IMR-90 (cell line): ENCODE measurements around the gene INPP5E. TPM values are rescaled to one million over a fixed set of nuclear protein-coding genes. Genes with fewer than 3 reads are reported as not detected.

ENCODE experiments used
- ATAC-seq: fragments of 200-7000 bp; cut with Tn5 transposase; 2 replicates; pipeline ENCODE4 v1.9.1; 2020; ENCODE audit warnings: low read depth, mild to moderate bottlenecking, moderate library complexity
- BruUV-seq: library from RNA; stranded (reverse); fragments of 400-500 nt; replicated peaks from 2 replicates; lab custom pipeline; 2021; lab: Mats Ljungman, UMichigan
- CTCF ChIA-PET: fragments of 300-600 bp; formaldehyde crosslinking; extraction: SDS; loops from one replicate; lab custom pipeline; 2021; ENCODE audit warnings: antibody characterized with exemption; lab: Yijun Ruan, JAX
- POLR2A ChIA-PET: fragments of 300-600 bp; sonication (Branson Sonifier 250); formaldehyde crosslinking; loops from one replicate; lab custom pipeline; 2022; ENCODE audit warnings: antibody characterized with exemption; ENCODE audit not compliant: unreplicated experiment; lab: Charles Lee
- DNase-seq: peaks from one replicate; pipeline ENCODE4 v3.0.0; 2013
- H2AFZ ChIP-seq: replicated peaks from 2 replicates; pipeline ENCODE3; 2013; ENCODE audit warnings: low read length, mild to moderate bottlenecking; ENCODE audit not compliant: poor library complexity
- H2AK5ac ChIP-seq: 2 replicates; pipeline ENCODE4 v1.6.1; 2013; ENCODE audit warnings: low read depth, low read length, inconsistent platforms
- H2AK9ac ChIP-seq: replicated peaks from 2 replicates; pipeline ENCODE3; 2013; ENCODE audit warnings: mild to moderate bottlenecking, low read depth, low read length, moderate library complexity; ENCODE audit not compliant: poor library complexity
- H2BK120ac ChIP-seq: 2 replicates; pipeline ENCODE4 v1.6.1; 2013; ENCODE audit warnings: low read depth, low read length, inconsistent platforms
- H2BK15ac ChIP-seq: 3 replicates; pipeline ENCODE4 v1.6.1; 2013; ENCODE audit warnings: low read depth, low read length, inconsistent platforms
- H2BK20ac ChIP-seq: 2 replicates; pipeline ENCODE4 v1.6.1; 2013; ENCODE audit warnings: low read depth, mild to moderate bottlenecking, inconsistent platforms, low read length, moderate library complexity
- H2BK5ac ChIP-seq: 2 replicates; pipeline ENCODE4 v1.6.1; 2013; ENCODE audit warnings: mild to moderate bottlenecking, low read depth, low read length, inconsistent platforms; ENCODE audit not compliant: poor library complexity, severe bottlenecking
- H3K14ac ChIP-seq: replicated peaks from 2 replicates; pipeline ENCODE4 v1.6.1; 2013; ENCODE audit warnings: low read depth, low read length, inconsistent platforms
- H3K18ac ChIP-seq: 2 replicates; pipeline ENCODE4 v1.6.1; 2013; ENCODE audit warnings: low read depth, low read length, control low read depth
- H3K23ac ChIP-seq: 2 replicates; pipeline ENCODE4 v1.6.1; 2013; ENCODE audit warnings: low read depth, low read length, inconsistent platforms
- H3K27ac ChIP-seq: 2 replicates; pipeline ENCODE4 v1.5.1; 2013; ENCODE audit warnings: mild to moderate bottlenecking, control low read depth, low read length; ENCODE audit not compliant: insufficient read depth
- H3K27me3 ChIP-seq: 2 replicates; pipeline ENCODE4 v1.6.1; 2013; ENCODE audit warnings: low read length; ENCODE audit not compliant: control insufficient read depth, insufficient read depth
- H3K36me3 ChIP-seq: 2 replicates; pipeline ENCODE4 v1.6.1; 2013; ENCODE audit warnings: low read length, mixed read lengths; ENCODE audit not compliant: control insufficient read depth, insufficient read depth
- H3K4ac ChIP-seq: 2 replicates; pipeline ENCODE4 v1.6.1; 2013; ENCODE audit warnings: low read depth, low read length, inconsistent platforms
- H3K4me1 ChIP-seq: 2 replicates; pipeline ENCODE4 v1.6.1; 2013; ENCODE audit warnings: low read length, mixed read lengths; ENCODE audit not compliant: control insufficient read depth, insufficient read depth
- H3K4me2 ChIP-seq: 2 replicates; pipeline ENCODE4 v1.6.1; 2013; ENCODE audit warnings: low read depth, mild to moderate bottlenecking, control low read depth, low read length, moderate library complexity
- H3K4me3 ChIP-seq: 2 replicates; pipeline ENCODE4 v1.5.1; 2013; ENCODE audit warnings: low read depth, mild to moderate bottlenecking, control low read depth, low read length, moderate library complexity; ENCODE audit not compliant: insufficient read depth
- H3K56ac ChIP-seq: 2 replicates; pipeline ENCODE4 v1.6.1; 2013; ENCODE audit warnings: low read length, inconsistent platforms; ENCODE audit not compliant: insufficient read depth; ENCODE audit errors: extremely low read depth
- H3K79me1 ChIP-seq, 2 experiments: 2 replicates each; pipeline ENCODE4 v1.6.1; 2013; ENCODE audit warnings: low read length in 2 of 2, inconsistent platforms in 1 of 2, low read depth in 1 of 2
- H3K9ac ChIP-seq: 2 replicates; pipeline ENCODE4 v1.6.1; 2013; ENCODE audit warnings: low read depth, low read length, control low read depth
- H3K9me1 ChIP-seq: 2 replicates; pipeline ENCODE4 v1.6.1; 2013; ENCODE audit warnings: low read length, inconsistent platforms; ENCODE audit not compliant: insufficient read depth
- H3K9me3 ChIP-seq: 2 replicates; pipeline ENCODE4 v1.6.1; 2013; ENCODE audit warnings: low read length; ENCODE audit not compliant: control insufficient read depth, insufficient read depth
- H4K20me1 ChIP-seq: 2 replicates; pipeline ENCODE4 v1.6.1; 2013; ENCODE audit warnings: low read length, inconsistent platforms; ENCODE audit not compliant: insufficient read depth
- H4K5ac ChIP-seq: 2 replicates; pipeline ENCODE4 v1.6.1; 2013; ENCODE audit warnings: mild to moderate bottlenecking, low read depth, low read length, control low read depth
- H4K8ac ChIP-seq, 2 experiments: 2 replicates each; pipeline ENCODE4 v1.6.1; 2013; ENCODE audit warnings: low read depth in 2 of 2, low read length in 2 of 2, control low read depth in 1 of 2, inconsistent platforms in 1 of 2
- H4K91ac ChIP-seq: 2 replicates; pipeline ENCODE4 v1.6.1; 2013; ENCODE audit warnings: low read depth, low read length, inconsistent platforms; ENCODE audit not compliant: insufficient read depth
- BHLHE40 ChIP-seq: fragments of 150-350 bp; IDR thresholded peaks from 2 replicates; pipeline ENCODE4 v1.6.1; 2016; ENCODE audit warnings: mild to moderate bottlenecking, low read depth, low read length
- ELK1 ChIP-seq: fragments of 150-350 bp; IDR thresholded peaks from 2 replicates; pipeline ENCODE4 v1.6.1; 2016; ENCODE audit warnings: low read depth, mild to moderate bottlenecking, low read length, moderate library complexity, borderline replicate concordance
- MXI1 ChIP-seq: IDR thresholded peaks from 2 replicates; pipeline ENCODE4 v1.6.1; 2012; ENCODE audit warnings: low read depth, mild to moderate bottlenecking, low read length, moderate library complexity, borderline replicate concordance
- NFE2L2 ChIP-seq: fragments of 150-350 bp; IDR thresholded peaks from 2 replicates; pipeline ENCODE4 v1.6.1; 2016; ENCODE audit warnings: low read depth, mild to moderate bottlenecking, low read length
- RAD21 ChIP-seq: IDR thresholded peaks from 2 replicates; pipeline ENCODE4 v1.6.1; 2012; ENCODE audit warnings: low read length, improper control_type of control experiment
- RCOR1 ChIP-seq: IDR thresholded peaks from 2 replicates; pipeline ENCODE4 v1.6.1; 2012; ENCODE audit warnings: mild to moderate bottlenecking, low read length, improper control_type of control experiment; ENCODE audit not compliant: insufficient replicate concordance
- RFX5 ChIP-seq: IDR thresholded peaks from 2 replicates; pipeline ENCODE4 v1.8.0; 2012; ENCODE audit warnings: low read depth, mild to moderate bottlenecking, low read length, moderate library complexity
- WGBS, 2 experiments: methylation state at CpG; one replicate each; pipeline versions ENCODE4 v1.1.5 to v1.1.7; 2013; ENCODE audit warnings: missing lambda C conversion rate in 2 of 2; ENCODE audit not compliant: insufficient read length in 1 of 2; ENCODE audit errors: extremely low coverage in 2 of 2; 5-methylcytosine and 5-hydroxymethylcytosine counted together
- dilution Hi-C: fragments of 300-500 bp; cut with HindIII; formaldehyde crosslinking; loops from one replicate; pipeline ENCODE4 v1.14.3; 2018; ENCODE audit warnings: low sequenced_read_pairs; ENCODE audit not compliant: unreplicated experiment
- in situ Hi-C: fragments of 300-500 bp; cut with MboI; formaldehyde crosslinking; loops from 3 replicates; pipeline ENCODE4 v1.14.3; 2019; ENCODE audit warnings: low sequenced_read_pairs, inconsistent platforms, mixed read lengths
- intact Hi-C: fragments of 100-400 bp; cut with micrococcal nuclease; formaldehyde crosslinking; loops from 2 replicates; pipeline ENCODE4 v1.10.0; 2022
- polyA plus RNA-seq, 3 experiments: library from polyadenylated mRNA; depleted of rRNA; stranded (reverse); fragments of >200 nt; gene quantifications; 2 replicates each; pipeline ENCODE4 v1.2.3, GENCODE V29; 2012; ENCODE audit warnings: low replicate concordance in 1 of 3
- total RNA-seq: library from RNA; depleted of rRNA; stranded (reverse); fragments of >200 nt; gene quantifications from 2 replicates; pipeline ENCODE4 v1.2.3, GENCODE V29; 2012

The INPP5E gene
- total and polyA plus RNA-seq, 2 of the 4 experiments (the other 2 are of a cell fraction), result 1.6 to 9.4 TPM

DNA sequence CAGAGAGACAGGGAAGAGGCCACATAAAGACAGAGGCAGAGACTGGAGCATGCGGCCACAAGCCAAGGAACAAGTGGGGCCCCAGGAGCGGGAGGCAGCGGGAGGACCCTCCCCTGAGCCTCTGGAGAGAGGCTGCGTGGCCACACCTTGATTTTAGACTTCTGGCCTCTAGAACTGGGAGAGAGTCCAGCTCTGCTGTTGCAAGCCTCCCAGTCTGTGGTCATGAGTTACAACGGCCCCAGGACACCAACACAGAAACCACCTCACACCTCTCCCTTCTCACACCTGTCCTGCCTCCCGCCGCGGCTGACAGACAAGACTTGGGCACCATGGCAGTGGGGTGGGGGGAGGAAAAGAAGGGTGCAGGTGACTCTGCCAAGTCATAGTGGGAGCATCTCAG, 2.2 kb downstream of the INPP5E start:
- in situ Hi-C loops (no loop called here), intact Hi-C loops (no loop called here), dilution Hi-C loops (no loop called here)
- Histone ChIP-seq H3K4me3 (peak overlapping the region; percentile 18; the same call in 1 of the 2 replicates), H3K14ac (no peak overlapping the region), H4K91ac (no peak overlapping the region), H3K27ac (no peak overlapping the region), H2BK15ac (no peak overlapping the region), H3K4me2 (peak overlapping the region; percentile 76), H3K56ac (no peak overlapping the region), H3K9ac (peak overlapping the region; percentile 29; the same call in 1 of the 2 replicates), H3K79me1 (peaks cover 6 to 70% of the 10 kb centered on the region in 2 experiments), H2AFZ (no peak overlapping the region), H3K4ac (no peak overlapping the region), H3K4me1 (peaks cover 7% of the 10 kb centered on the region), H3K18ac (no peak overlapping the region), H3K27me3 (no peaks in the 10 kb centered on the region), H3K9me3 (no peaks in the 10 kb centered on the region), H2BK5ac (no peak overlapping the region), H3K9me1 (peaks cover 8% of the 10 kb centered on the region; the same call in 1 of the 2 replicates), H2AK9ac (peak overlapping the region; percentile 42), H4K8ac (no peak overlapping the region; a peak in 1 of 4 replicates), H3K23ac (peak overlapping the region; percentile 11; the same call in 1 of the 2 replicates), H2BK20ac (no peak overlapping the region), H3K36me3 (peaks cover 40% of the 10 kb centered on the region), H2AK5ac (peak overlapping the region; percentile 63; the same call in 1 of the 2 replicates), H2BK120ac (no peak overlapping the region), H4K20me1 (peaks cover 72% of the 10 kb centered on the region), H4K5ac (no peak overlapping the region)
- 90% methylated on average over 3 of the region's 8 CpGs; no CpG with 5 or more reads in 1 of the 2 experiments for WGBS, 2 experiments
- ATAC-seq (no peak), DNase-seq (peak; percentile 34)
- BruUV-seq, result no TSS peak
- POLR2A ChIA-PET, result no interaction called here
- no peak for TF ChIP-seq BHLHE40
- TF ChIP-seq MXI1, result no peak
- TF ChIP-seq RAD21, result no peak
- TF ChIP-seq RFX5, result no peak
- TF ChIP-seq NFE2L2, result no peak
- TF ChIP-seq ELK1, result no peak
- TF ChIP-seq RCOR1, result no peak
- CTCF ChIA-PET, result no interaction called here
